Thymus (tissue), 11 donors: ENCODE measurements around the gene ARHGEF7. TPM values are rescaled to one million over a fixed set of nuclear protein-coding genes. Genes with fewer than 3 reads are reported as not detected.

Experiments
- DNase-seq, 9 donors: peaks; one replicate each; pipeline ENCODE4 v3.0.0-alpha.2; 2013; ENCODE audit warnings: low spot score in 9 of 9, low read depth in 6 of 9, missing footprints in 1 of 9
- H3K27ac ChIP-seq, 2 donors: one replicate each; pipeline ENCODE4 v1.5.1; 2013; ENCODE audit warnings: control low read depth in 1 of 2, low read depth in 1 of 2, low read length in 1 of 2, mild to moderate bottlenecking in 1 of 2, moderate library complexity in 1 of 2
- H3K27me3 ChIP-seq, 2 donors: one replicate each; pipeline ENCODE4 v1.5.1; 2013; ENCODE audit warnings: low read length in 1 of 2; ENCODE audit not compliant: control insufficient read depth in 2 of 2, insufficient read depth in 1 of 2
- H3K36me3 ChIP-seq, 2 donors: one replicate each; pipeline ENCODE4 v1.5.1; 2013; ENCODE audit warnings: low read length in 1 of 2, mild to moderate bottlenecking in 1 of 2, moderate library complexity in 1 of 2; ENCODE audit not compliant: control insufficient read depth in 2 of 2, insufficient read depth in 2 of 2
- H3K4me1 ChIP-seq, 2 donors: one replicate each; pipeline ENCODE4 v1.5.1; 2013; ENCODE audit warnings: low read length in 2 of 2; ENCODE audit not compliant: control insufficient read depth in 2 of 2, insufficient read depth in 2 of 2
- H3K4me3 ChIP-seq, 2 donors: one replicate each; pipeline ENCODE4 v1.5.1; 2013; ENCODE audit warnings: low read length in 2 of 2, control low read depth in 1 of 2, mild to moderate bottlenecking in 1 of 2
- H3K9me3 ChIP-seq, 2 donors: one replicate each; pipeline ENCODE4 v1.5.1; 2013; ENCODE audit warnings: low read length in 1 of 2, mild to moderate bottlenecking in 1 of 2; ENCODE audit not compliant: control insufficient read depth in 2 of 2, insufficient read depth in 1 of 2
- WGBS: extraction: QIAGEN DNeasy Blood & Tissue Kit; methylation state at CpG from one replicate; pipeline ENCODE4 v1.1.7; 2013; 5-methylcytosine and 5-hydroxymethylcytosine counted together
- polyA plus RNA-seq: library from polyadenylated mRNA; stranded (reverse); fragments of 200-250 nt; gene quantifications from one replicate; pipeline ENCODE4 v1.2.3, GENCODE V29; 2013
- total RNA-seq: library from RNA; stranded (reverse); fragments of 120-200 nt; gene quantifications from one replicate; pipeline ENCODE4 v1.2.4, GENCODE V29; 2013
- donor health status: healthy.

The ARHGEF7 gene
- total and polyA plus RNA-seq, 2 donors: 60.4 to 71.9 TPM

GRCh38 chr13:111115965-111116521 lies 933 bp downstream of the ARHGEF7 start:
- no peaks in the 10 kb centered on the region for H3K36me3 ChIP-seq
- 3% methylated on average over 39 of the region's 39 CpGs for WGBS
- peaks cover 76 to 93% of the 10 kb centered on the region in 2 donors for H3K27me3 ChIP-seq
- H3K9me3 ChIP-seq: peaks cover 2 to 6% of the 10 kb centered on the region in 2 donors
- peak overlapping the region in 1 of 2 donors; percentile 63 for H3K4me3 ChIP-seq
- H3K27ac ChIP-seq: no peak overlapping the region
- DNase-seq: peak in 1 of 9 donors; percentile 33
- peaks cover 0 to 13% of the 10 kb centered on the region in 2 donors for H3K4me1 ChIP-seq

DNA sequence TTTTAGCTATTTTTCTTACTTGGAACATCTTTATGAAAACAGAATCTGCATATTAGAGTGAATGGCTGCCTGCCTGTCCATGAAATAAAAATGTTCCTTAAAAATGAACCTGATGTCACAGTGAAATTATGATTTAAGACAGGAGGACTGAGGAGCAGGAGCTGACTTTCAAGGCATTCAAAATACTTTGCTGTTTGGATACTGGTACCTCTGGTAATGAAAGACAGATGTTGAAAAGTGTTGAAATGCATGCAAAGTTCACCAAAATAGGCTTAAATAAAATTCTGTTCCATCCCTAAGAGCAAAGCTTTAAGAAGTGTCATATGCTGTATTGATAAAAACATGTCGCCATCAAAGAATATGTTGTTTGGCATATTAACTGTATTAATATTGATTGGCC lies 1.7 kb downstream of the ARHGEF7 start:
- WGBS: 96% methylated on average over 1 of the region's 1 CpG
- H3K36me3 ChIP-seq: no peaks in the 10 kb centered on the region
- peaks cover 74 to 93% of the 10 kb centered on the region in 2 donors for H3K27me3 ChIP-seq
- DNase-seq: no peak
- H3K4me1 ChIP-seq: peaks cover 0 to 13% of the 10 kb centered on the region in 2 donors
- no peak overlapping the region for H3K27ac ChIP-seq
- H3K9me3 ChIP-seq: peaks cover 2 to 6% of the 10 kb centered on the region in 2 donors
- no peak overlapping the region for H3K4me3 ChIP-seq

DNA sequence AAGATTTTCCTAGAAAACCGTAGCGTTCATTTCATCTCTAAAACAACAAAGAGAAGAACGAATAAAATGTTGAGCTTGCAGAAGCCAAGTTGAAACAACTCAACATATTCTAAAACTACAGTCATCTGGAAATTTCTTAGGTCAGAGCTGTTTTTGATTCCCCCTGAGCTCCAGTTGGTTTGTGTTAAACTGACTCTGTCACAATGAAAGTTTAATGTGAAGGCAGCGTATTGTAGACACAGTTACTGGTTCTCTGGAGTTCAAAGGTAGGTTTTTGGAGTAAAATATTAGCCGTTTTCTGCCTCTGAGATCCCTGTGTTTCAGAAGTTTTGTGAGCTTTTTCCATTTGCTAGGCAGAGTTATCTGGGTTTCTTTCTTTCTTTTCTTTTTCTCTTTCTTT lies 2.2 kb downstream of the ARHGEF7 start:
- Histone ChIP-seq H3K27me3 (peaks cover 70 to 92% of the 10 kb centered on the region in 2 donors), H3K4me1 (peaks cover 0 to 13% of the 10 kb centered on the region in 2 donors), H3K27ac (no peak overlapping the region), H3K36me3 (no peaks in the 10 kb centered on the region), H3K4me3 (no peak overlapping the region), H3K9me3 (peaks cover 2 to 6% of the 10 kb centered on the region in 2 donors)
- DNase-seq: no peak
- 95% methylated on average over 5 of the region's 5 CpGs for WGBS

GRCh38 chr13:111117961-111118360 lies 2.9 kb downstream of the ARHGEF7 start:
- H3K4me3 ChIP-seq: no peak overlapping the region
- peaks cover 0 to 13% of the 10 kb centered on the region in 2 donors for H3K4me1 ChIP-seq
- H3K36me3 ChIP-seq: no peaks in the 10 kb centered on the region
- 90% methylated on average over 10 of the region's 10 CpGs for WGBS
- H3K9me3 ChIP-seq: peaks cover 2 to 6% of the 10 kb centered on the region in 2 donors
- H3K27ac ChIP-seq: no peak overlapping the region
- no peak for DNase-seq
- peaks cover 63 to 88% of the 10 kb centered on the region in 2 donors for H3K27me3 ChIP-seq

GRCh38 chr13:111118898-111119607 lies 3.9 kb downstream of the ARHGEF7 start:
- Histone ChIP-seq H3K27me3 (peaks cover 52 to 77% of the 10 kb centered on the region in 2 donors), H3K36me3 (no peaks in the 10 kb centered on the region), H3K4me3 (no peak overlapping the region), H3K27ac (no peak overlapping the region), H3K9me3 (peaks cover 0 to 6% of the 10 kb centered on the region in 2 donors), H3K4me1 (peaks cover 0 to 13% of the 10 kb centered on the region in 2 donors)
- 95% methylated on average over 9 of the region's 9 CpGs for WGBS
- no peak for DNase-seq

- H3K36me3 ChIP-seq: no peaks in the 10 kb centered on the region
- peaks cover 0 to 6% of the 10 kb centered on the region in 2 donors for H3K9me3 ChIP-seq
- peaks cover 0 to 6% of the 10 kb centered on the region in 2 donors for H3K4me1 ChIP-seq
- no peak overlapping the region for H3K4me3 ChIP-seq
- no peak for DNase-seq
- peaks cover 43 to 73% of the 10 kb centered on the region in 2 donors for H3K27me3 ChIP-seq
- no peak overlapping the region for H3K27ac ChIP-seq
Observed at GRCh38 chr13:111119966-111120365, 4.9 kb downstream of the ARHGEF7 start.

GRCh38 chr13:111120422-111120821 lies 5.3 kb downstream of the ARHGEF7 start:
- Histone ChIP-seq H3K36me3 (no peaks in the 10 kb centered on the region), H3K4me1 (peaks cover 0 to 4% of the 10 kb centered on the region in 2 donors), H3K4me3 (no peak overlapping the region), H3K27me3 (peaks cover 38 to 72% of the 10 kb centered on the region in 2 donors), H3K9me3 (peaks cover 0 to 6% of the 10 kb centered on the region in 2 donors), H3K27ac (no peak overlapping the region)
- DNase-seq: no peak
- WGBS: 89% methylated on average over 12 of the region's 12 CpGs

- Histone ChIP-seq H3K4me3 (no peak overlapping the region), H3K9me3 (peaks cover 0 to 6% of the 10 kb centered on the region in 2 donors), H3K4me1 (peaks cover 0 to 3% of the 10 kb centered on the region in 2 donors), H3K36me3 (no peaks in the 10 kb centered on the region), H3K27ac (no peak overlapping the region), H3K27me3 (peaks cover 35 to 68% of the 10 kb centered on the region in 2 donors)
- no peak for DNase-seq
- WGBS: 91% methylated on average over 8 of the region's 8 CpGs
Observed at GRCh38 chr13:111120913-111121312, 5.8 kb downstream of the ARHGEF7 start.

DNA sequence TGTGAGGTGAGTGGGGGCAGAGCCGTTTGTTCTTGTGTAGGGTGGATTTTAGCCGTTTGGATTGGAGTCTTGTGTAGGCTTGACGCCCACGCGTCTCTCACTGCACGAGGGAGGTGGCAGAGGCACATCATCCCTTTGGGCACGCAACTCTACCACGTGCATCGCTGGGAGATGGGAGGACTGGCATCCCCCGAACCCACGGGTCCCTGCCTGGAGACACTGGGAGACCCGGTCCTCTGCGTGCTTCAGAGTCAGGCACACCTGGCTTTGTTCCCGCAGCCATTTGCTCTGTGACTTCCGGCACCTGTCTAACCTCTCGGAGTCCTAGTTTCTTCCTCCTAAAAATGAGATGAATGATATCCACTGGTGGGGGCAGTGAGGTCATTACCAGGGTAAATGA lies 6.4 kb downstream of the ARHGEF7 start:
- DNase-seq: no peak
- H3K9me3 ChIP-seq: peaks cover 0 to 6% of the 10 kb centered on the region in 2 donors
- H3K4me1 ChIP-seq: no peaks in the 10 kb centered on the region
- peaks cover 30 to 62% of the 10 kb centered on the region in 2 donors for H3K27me3 ChIP-seq
- H3K4me3 ChIP-seq: no peak overlapping the region
- WGBS: 93% methylated on average over 16 of the region's 16 CpGs
- no peaks in the 10 kb centered on the region for H3K36me3 ChIP-seq
- H3K27ac ChIP-seq: no peak overlapping the region
